Mucosa of descending colon (tissue), 3 donors: ENCODE measurements around the gene GAL3ST2. TPM values are rescaled to one million over a fixed set of nuclear protein-coding genes. Genes with fewer than 3 reads are reported as not detected.
"Not testable (repeated sequence)": the region's sequence is repeated elsewhere in the genome, so short reads cannot be mapped to it uniquely, and the experiment has no call there.

Experiments used
- ATAC-seq: fragments of 200-7000 bp; cut with Tn5 transposase; one replicate; pipeline ENCODE4 v1.9.1; 2020; ENCODE audit warnings: mild to moderate bottlenecking, moderate library complexity
- DNase-seq, 3 donors: peaks; one replicate each; pipeline ENCODE4 v3.0.0-alpha.2; 2020
- H3K36me3 ChIP-seq: fragments of 200-600 bp; one replicate; pipeline ENCODE4 v1.8.0; 2021; ENCODE audit warnings: low read depth, mild to moderate bottlenecking
- H3K4me1 ChIP-seq: fragments of 200-600 bp; one replicate; pipeline ENCODE4 v1.8.0; 2021; ENCODE audit warnings: low read depth, mild to moderate bottlenecking
- H3K4me3 ChIP-seq: fragments of 200-600 bp; one replicate; pipeline ENCODE4 v1.8.0; 2021; ENCODE audit warnings: mild to moderate bottlenecking
- H3K9me3 ChIP-seq: fragments of 200-600 bp; one replicate; pipeline ENCODE4 v1.8.0; 2021; ENCODE audit warnings: mild to moderate bottlenecking
- CTCF ChIP-seq: fragments of 200-600 bp; IDR thresholded peaks from one replicate; pipeline ENCODE4 v1.8.0; 2022; ENCODE audit warnings: antibody characterized with exemption, mild to moderate bottlenecking
- intact Hi-C, 2 donors: fragments of 100-400 bp; cut with DNase I in 1 of 2; cut with micrococcal nuclease in 1 of 2; formaldehyde crosslinking; loops; one replicate each; pipeline versions ENCODE4 v1.11.0 to v1.11.1; 2022; cut with DNase I, micrococcal nuclease
- total RNA-seq, 3 donors: library from RNA; stranded (reverse); fragmentation: NEBNext Ultra II Directional in 2 of 3; extraction: Animal tissue kit (Norgen Biotek cat#: 25700) in 2 of 3; gene quantifications; one replicate each; pipeline versions ENCODE4 v1.2.1 to v1.2.4, GENCODE V29; 2021 to 2023
- donor health status: DM: no; HTN: no; CAD: no; lungs with moderate emphysema.
- donor health status: DM: no; HTN: no; CAD: no.
- donor health status: DM: no; HTN: yes; CAD: no.

GAL3ST2 gene
- total RNA-seq, 3 donors from 2014 or later, result 15.1 to 46.5 (median 42.4) TPM

GRCh38 chr2:241732513-241733186, 44.0 kb upstream of the GAL3ST2 start:
- intact Hi-C loops, H3K36me3 ChIP-seq, H3K4me3 ChIP-seq, ATAC-seq, H3K9me3 ChIP-seq: not testable (repeated sequence)
- peak; percentile 38 for TF ChIP-seq CTCF
- peak; percentile 78 to 86 (median 82) for DNase-seq
- peaks cover 16% of the 10 kb centered on the region for H3K4me1 ChIP-seq

- Histone ChIP-seq H3K9me3 (no peaks in the 10 kb centered on the region), H3K36me3 (no peaks in the 10 kb centered on the region), H3K4me3 (no peak overlapping the region), H3K4me1 (peaks cover 16% of the 10 kb centered on the region)
- DNase-seq (peak in 2 of 3 donors; percentile 21 to 59), ATAC-seq (no peak)
- TF ChIP-seq CTCF, result no peak
- intact Hi-C loops, result no loop called here
These were observed 43.0 kb upstream of the GAL3ST2 start for GRCh38 chr2:241733391-241734207.

- Histone ChIP-seq H3K36me3 (no peaks in the 10 kb centered on the region), H3K4me1 (peaks cover 16% of the 10 kb centered on the region), H3K9me3 (no peaks in the 10 kb centered on the region), H3K4me3 (no peak overlapping the region)
- TF ChIP-seq CTCF, result no peak
- intact Hi-C loops, result no loop called here
- no peak for ATAC-seq
- no peak for DNase-seq
These were observed 42.5 kb upstream of the GAL3ST2 start for GRCh38 chr2:241734208-241734466.

DNA sequence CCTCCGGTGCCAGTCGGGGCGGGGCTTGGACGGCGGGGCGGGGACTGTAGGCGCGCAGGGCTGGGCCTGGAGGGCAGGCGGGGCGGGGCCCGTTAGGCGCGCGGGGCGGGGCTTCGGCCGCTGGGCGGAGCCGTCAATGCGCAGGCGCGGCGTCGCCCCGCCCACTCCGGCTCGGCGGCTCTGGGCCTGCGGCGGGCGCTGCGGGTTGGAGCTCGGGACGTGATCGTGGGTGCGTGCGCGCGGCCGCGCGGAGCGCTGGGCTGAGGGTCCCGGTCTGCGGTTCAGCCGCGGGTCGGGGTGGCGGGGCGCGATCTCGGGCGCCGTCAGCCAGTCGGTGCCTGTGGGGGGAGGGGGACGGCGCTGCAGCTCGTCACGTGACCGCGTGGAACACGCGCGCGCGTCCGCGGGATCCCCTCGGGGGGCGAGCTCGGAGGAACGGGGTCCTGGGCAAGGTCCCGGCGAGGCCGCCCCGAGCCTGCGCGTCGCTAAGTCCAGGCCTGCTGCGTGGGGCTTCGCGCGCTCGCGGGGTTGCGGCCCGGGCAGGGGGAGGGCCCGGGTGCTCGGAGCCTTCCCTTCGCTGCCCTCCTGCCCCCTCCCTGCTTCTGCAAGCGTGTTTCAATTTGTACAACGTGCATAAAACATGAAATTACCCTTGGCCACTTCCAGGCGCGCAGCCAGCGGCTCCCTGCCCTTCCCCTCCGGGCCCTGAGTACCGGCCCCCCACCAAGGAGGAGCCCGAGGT, 42.0 kb upstream of the GAL3ST2 start, which contains the start of gene D2HGDH:
Gene D2HGDH, plus strand, starts transcription at position 164 of the 742 bp plus-strand sequence. CDS start 595 bp downstream, outside the sequence.
- intact Hi-C loops, result no loop called here
- H3K36me3 ChIP-seq, result no peaks in the 10 kb centered on the region
- DNase-seq, result peak; percentile 97 to 98 (median 98)
- no peaks in the 10 kb centered on the region for H3K9me3 ChIP-seq
- H3K4me1 ChIP-seq, result peaks cover 16% of the 10 kb centered on the region
- no peak for TF ChIP-seq CTCF
- peak within 1 kb of the TSS; percentile 90 for H3K4me3 ChIP-seq
- ATAC-seq, result peak; percentile 94

DNA sequence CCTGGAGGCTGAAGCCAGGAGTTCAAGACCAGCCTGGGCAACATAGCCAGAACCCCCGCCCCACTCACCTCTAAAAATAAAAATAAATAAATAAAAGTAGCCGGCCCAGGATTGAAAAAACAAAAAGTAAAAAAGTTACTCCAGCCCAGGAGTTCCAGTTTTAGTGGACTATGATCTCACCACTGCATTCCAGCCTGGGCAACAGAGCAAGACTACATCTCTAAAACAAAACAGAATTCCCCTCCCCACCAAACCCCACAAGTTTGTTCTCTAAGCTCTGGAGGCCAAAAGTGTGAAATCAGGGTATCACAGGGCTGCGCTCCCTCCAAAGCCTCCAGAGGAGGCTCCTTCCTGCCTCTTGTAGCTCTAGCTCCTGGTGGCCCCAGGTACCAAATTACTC, 40.5 kb upstream of the GAL3ST2 start:
- intact Hi-C loops, result no loop called here

More for the DNA sequence above, 40.5 kb upstream of the GAL3ST2 start:
- no peak for ATAC-seq
- H3K36me3 ChIP-seq, result no peaks in the 10 kb centered on the region
- no peak for TF ChIP-seq CTCF
- no peak overlapping the region for H3K4me3 ChIP-seq
- H3K9me3 ChIP-seq, result no peaks in the 10 kb centered on the region
- H3K4me1 ChIP-seq, result peaks cover 16% of the 10 kb centered on the region
- no peak for DNase-seq
